Lower leg skin (tissue), 3 donors: ENCODE data around the gene MINDY4B.

Source experiments
- POLR2A ChIP-seq, 2 donors: fragments of 450-650 bp; IDR thresholded peaks; one replicate each; pipeline ENCODE4 v1.6.1; 2016 to 2017; ENCODE audit warnings: antibody characterized with exemption in 2 of 2, mild to moderate bottlenecking in 1 of 2, moderate library complexity in 1 of 2
- TF ChIP-seq, protein P1 (sequence below), 3 donors: fragments of 450-650 bp; IDR thresholded peaks; one replicate each; pipeline ENCODE4 v1.5.1; 2016; ENCODE audit warnings: antibody characterized with exemption in 3 of 3, mild to moderate bottlenecking in 3 of 3, moderate library complexity in 2 of 3

DNA sequence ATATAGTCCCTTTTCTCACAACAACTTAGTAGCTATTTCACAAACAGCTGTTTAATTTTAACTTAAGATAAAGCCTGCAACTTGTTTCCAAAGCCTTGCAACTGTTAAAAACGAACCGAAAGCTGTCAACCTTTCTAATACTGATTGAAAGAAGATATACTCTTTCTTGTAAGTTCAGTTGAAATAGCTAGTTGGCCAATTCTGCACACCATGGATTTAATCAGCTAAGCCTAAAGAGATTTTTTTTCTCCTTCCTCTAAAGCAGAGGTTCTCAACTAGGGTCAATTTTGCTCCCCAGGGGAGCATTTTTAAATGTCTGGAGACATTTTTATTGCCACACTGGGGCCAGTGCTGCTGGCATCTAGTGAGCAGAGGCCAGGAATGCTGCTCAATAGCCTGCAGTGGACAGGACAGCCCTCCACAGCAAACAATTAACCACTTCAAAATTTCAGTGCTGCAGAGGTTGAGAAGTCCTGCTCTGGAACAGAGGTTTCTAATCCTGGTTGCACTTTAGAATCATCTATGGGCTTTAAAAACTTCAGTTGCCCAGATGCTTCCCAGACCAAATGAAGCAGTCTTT, 26.2 kb downstream of the MINDY4B start:
- TF ChIP-seq, protein P1, sequence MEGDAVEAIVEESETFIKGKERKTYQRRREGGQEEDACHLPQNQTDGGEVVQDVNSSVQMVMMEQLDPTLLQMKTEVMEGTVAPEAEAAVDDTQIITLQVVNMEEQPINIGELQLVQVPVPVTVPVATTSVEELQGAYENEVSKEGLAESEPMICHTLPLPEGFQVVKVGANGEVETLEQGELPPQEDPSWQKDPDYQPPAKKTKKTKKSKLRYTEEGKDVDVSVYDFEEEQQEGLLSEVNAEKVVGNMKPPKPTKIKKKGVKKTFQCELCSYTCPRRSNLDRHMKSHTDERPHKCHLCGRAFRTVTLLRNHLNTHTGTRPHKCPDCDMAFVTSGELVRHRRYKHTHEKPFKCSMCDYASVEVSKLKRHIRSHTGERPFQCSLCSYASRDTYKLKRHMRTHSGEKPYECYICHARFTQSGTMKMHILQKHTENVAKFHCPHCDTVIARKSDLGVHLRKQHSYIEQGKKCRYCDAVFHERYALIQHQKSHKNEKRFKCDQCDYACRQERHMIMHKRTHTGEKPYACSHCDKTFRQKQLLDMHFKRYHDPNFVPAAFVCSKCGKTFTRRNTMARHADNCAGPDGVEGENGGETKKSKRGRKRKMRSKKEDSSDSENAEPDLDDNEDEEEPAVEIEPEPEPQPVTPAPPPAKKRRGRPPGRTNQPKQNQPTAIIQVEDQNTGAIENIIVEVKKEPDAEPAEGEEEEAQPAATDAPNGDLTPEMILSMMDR (IDR thresholded peaks at IDR 0.05): no peak
- no peak for TF ChIP-seq POLR2A (IDR thresholded peaks at IDR 0.05)
